Cardiac fibroblast (primary cell): ENCODE data around the gene BLOC1S3.

ENCODE experiments used
- DNase-seq, 2 donors: peaks; one replicate each; pipeline versions ENCODE4 v3.0.0 to v3.0.0-alpha.2; 2010; ENCODE audit warnings: low read depth in 2 of 2
- H3K4me3 ChIP-seq, 2 donors: replicated peaks in 1 of 2; 1 replicate in 1 of 2; 2 replicates in 1 of 2; pipeline ENCODE4 v1.5.1; 2011; ENCODE audit warnings: low read depth in 2 of 2, low read length in 2 of 2, mild to moderate bottlenecking in 2 of 2, moderate library complexity in 1 of 2
- CTCF ChIP-seq: IDR thresholded peaks from one replicate; pipeline ENCODE4 v1.5.1; 2011; ENCODE audit warnings: low read depth, mild to moderate bottlenecking, low read length, inconsistent platforms

The BLOC1S3 gene

GRCh38 chr19:45186509-45187334 is 8.1 kb downstream of the BLOC1S3 start:
- DNase-seq = peak in 1 of 2 donors; percentile 52
- no peak for TF ChIP-seq CTCF
- no peak overlapping the region for H3K4me3 ChIP-seq

- peak; percentile 62 for TF ChIP-seq CTCF
- peak in 1 of 2 donors; percentile 15 for DNase-seq
- H3K4me3 ChIP-seq = no peak overlapping the region
Observed at GRCh38 chr19:45187421-45188100, 9.0 kb downstream of the BLOC1S3 start.

- no peak for TF ChIP-seq CTCF
- DNase-seq = no peak
- H3K4me3 ChIP-seq = no peak overlapping the region
Observed at GRCh38 chr19:45189971-45190370, 11.4 kb downstream of the BLOC1S3 start.

GRCh38 chr19:45191375-45191774 is 12.8 kb downstream of the BLOC1S3 start:
- no peak for TF ChIP-seq CTCF
- H3K4me3 ChIP-seq = no peak overlapping the region
- DNase-seq = no peak

- no peak for TF ChIP-seq CTCF
- no peak for DNase-seq
- no peak overlapping the region for H3K4me3 ChIP-seq
Observed at GRCh38 chr19:45195764-45196163, 17.2 kb downstream of the BLOC1S3 start.

GRCh38 chr19:45200568-45200967 is 22.0 kb downstream of the BLOC1S3 start:
- no peak overlapping the region for H3K4me3 ChIP-seq
- peak; percentile 43 to 75 for DNase-seq
- TF ChIP-seq CTCF = peak; percentile 21
